K562 (cell line): ENCODE data around the gene TRMT2A. TPM values are rescaled to one million over a fixed set of nuclear protein-coding genes. Genes with fewer than 3 reads are reported as not detected.

Experiments used
- FOXA3 ChIP-seq, 2 experiments: fragments of 450-650 bp in 1 of 2; sonication (generic) in 1 of 2; formaldehyde crosslinking; IDR thresholded peaks in 1 of 2; conservative IDR thresholded peaks in 1 of 2; 2 replicates each; pipeline versions ENCODE4 v1.4.0 to v1.8.0; 2020 to 2022; ENCODE audit warnings: mild to moderate bottlenecking in 2 of 2, missing genetic modification reagents in 1 of 2
- KLF6 ChIP-seq: fragments of 250-450 bp; sonication (Bioruptor Pico); IDR thresholded peaks from 2 replicates; pipeline ENCODE4 v1.4.0; 2020; ENCODE audit warnings: mild to moderate bottlenecking, moderate library complexity, borderline replicate concordance
- REST ChIP-seq, 2 experiments: fragments of 450-650 bp; formaldehyde crosslinking in 1 of 2; IDR thresholded peaks; 2 replicates each; pipeline versions ENCODE4 v1.4.0 to v1.6.1; 2014 to 2020; ENCODE audit warnings: mild to moderate bottlenecking in 2 of 2, borderline replicate concordance in 1 of 2, low read depth in 1 of 2
- RNF2 ChIP-seq: sonication (generic); IDR thresholded peaks from 2 replicates; pipeline ENCODE4 v1.6.1; 2016
- SMAD2 ChIP-seq: fragments of 150-350 bp; IDR thresholded peaks from 2 replicates; pipeline ENCODE4 v1.6.1; 2014; ENCODE audit warnings: low read depth, mild to moderate bottlenecking, low read length
- THAP7 ChIP-seq: fragments of 250-450 bp; sonication (Bioruptor Pico); IDR thresholded peaks from 2 replicates; pipeline ENCODE4 v1.5.0; 2021
- TSHZ1 ChIP-seq: fragments of 250-450 bp; sonication (Bioruptor Pico); IDR thresholded peaks from 2 replicates; pipeline ENCODE4 v1.4.0; 2020; ENCODE audit warnings: mild to moderate bottlenecking, moderate library complexity
- YBX1 ChIP-seq: fragments of 450-650 bp; IDR thresholded peaks from 2 replicates; pipeline ENCODE4 v1.7.1; 2016; ENCODE audit warnings: mild to moderate bottlenecking
- polyA plus RNA-seq, 8 experiments: library from polyadenylated mRNA; depleted of rRNA in 4 of 8; stranded (reverse) in 5 of 8; unstranded in 3 of 8; fragments of >200 nt; fragmentation: Nextera tagmentation in 2 of 8; fragmentation: Illumina TruSeq in 1 of 8; extraction: Ambion mirVana in 2 of 8; extraction: Trizol in 1 of 8; gene quantifications; 2 replicates each; pipeline versions ENCODE4 v1.2.1 to v1.2.3, GENCODE V29; 2011 to 2014; ENCODE audit warnings: inconsistent platforms in 1 of 8, missing spikeins in 1 of 8
- total RNA-seq, 7 experiments: library from RNA; depleted of rRNA in 6 of 7; stranded (reverse); fragments of >200 nt in 6 of 7; fragmentation: Illumina TruSeq in 2 of 7; extraction: Trizol in 2 of 7; gene quantifications; 2 replicates each; pipeline versions ENCODE4 v1.2.1 to v1.2.3, GENCODE V29; 2011 to 2021; ENCODE audit warnings: low replicate concordance in 1 of 7

TRMT2A gene
- total and polyA plus RNA-seq, 9 of the 15 experiments (the other 6 are each of a cell fraction or from before 2014, with no cell fraction given) = 1.6 to 265 (median 140) TPM

GRCh38 chr22:20116951-20117632 lies at the start of gene TRMT2A (continued):
- no peak for TF ChIP-seq FOXA3 (CRISPR knock-in tag; conservative IDR thresholded peaks at IDR 0.05 in 1 of 2, IDR thresholded peaks at IDR 0.05 in 1 of 2)
- no peak for TF ChIP-seq RNF2
- no peak for TF ChIP-seq REST (IDR thresholded peaks at IDR 0.05; ENCODE audit: borderline replicate concordance)
- TF ChIP-seq REST (CRISPR knock-in tag; IDR thresholded peaks at IDR 0.05; ENCODE audit: low read depth) = peak; percentile 90
- no peak for TF ChIP-seq YBX1
- TF ChIP-seq SMAD2 = peak; percentile 36; the same call in 1 of the 2 replicates
- TF ChIP-seq THAP7 (CRISPR knock-in tag) = no peak
- no peak for TF ChIP-seq TSHZ1 (CRISPR knock-in tag)
- TF ChIP-seq KLF6 = peak; percentile 45; the same call in 1 of the 2 replicates
